Right lung (tissue), 10 donors: ENCODE measurements around the gene STX17. TPM values are rescaled to one million over a fixed set of nuclear protein-coding genes. Genes with fewer than 3 reads are reported as not detected.
"Not testable (repeated sequence)": the region's sequence is repeated elsewhere in the genome, so short reads cannot be mapped to it uniquely, and the experiment has no call there.

Experiments
- DNase-seq, 2 donors: peaks; one replicate each; pipeline ENCODE4 v3.0.0-alpha.2; 2013
- long read RNA-seq, 8 donors: transcript quantifications; one replicate each; lab custom pipeline, GENCODE V29; 2026
- polyA plus RNA-seq, 5 donors: library from polyadenylated mRNA; unstranded; fragments of 120-200 nt; gene quantifications; one replicate each; pipeline versions ENCODE4 v1.2.1 to v1.2.3, GENCODE V29; 2013; ENCODE audit warnings: inconsistent platforms in 1 of 5, low replicate concordance in 1 of 5; ENCODE audit not compliant: insufficient read length in 5 of 5, insufficient read depth in 1 of 5

The STX17 gene
- 10 to 100 TPM; 26.1 to 44.4 (median 41.0) TPM for polyA plus RNA-seq
- long read RNA-seq, donor 1, transcript STX17-209 (2 exons, 858 nt): major isoform, 7 of 19 reads
- long read RNA-seq, donor 1, transcript STX17-201 (8 exons, 2,713 nt): minor isoform, 6 of 19 reads
- long read RNA-seq, donor 1, partial matches to known transcripts: 6 of 19 reads
- long read RNA-seq, donor 1, other reads (novel, unspliced or antisense): 0 of 19 reads
- long read RNA-seq, donor 2, transcript STX17-201 (8 exons, 2,713 nt): major isoform, 6 of 7 reads
- long read RNA-seq, donor 2, partial matches to known transcripts: 0 of 7 reads
- long read RNA-seq, donor 2, other reads (novel, unspliced or antisense): 0 of 7 reads
- long read RNA-seq, donor 3, transcript STX17-209 (2 exons, 858 nt): major isoform, 5 of 6 reads
- long read RNA-seq, donor 3, partial matches to known transcripts: 0 of 6 reads
- long read RNA-seq, donor 3, other reads (novel, unspliced or antisense): 0 of 6 reads
- long read RNA-seq, donor 4, partial matches to known transcripts: 6 of 12 reads
- long read RNA-seq, donor 4, other reads (novel, unspliced or antisense): 0 of 12 reads
- long read RNA-seq, donor 5, transcript STX17-201 (8 exons, 2,713 nt): major isoform, 7 of 17 reads
- long read RNA-seq, donor 5, partial matches to known transcripts: 6 of 17 reads
- long read RNA-seq, donor 5, other reads (novel, unspliced or antisense): 0 of 17 reads
- long read RNA-seq, donor 6, transcript STX17-209 (2 exons, 858 nt): major isoform, 6 of 10 reads
- long read RNA-seq, donor 6, partial matches to known transcripts: 0 of 10 reads
- long read RNA-seq, donor 6, other reads (novel, unspliced or antisense): 0 of 10 reads
- long read RNA-seq, donor 7, transcript STX17-201 (8 exons, 2,713 nt): major isoform, 6 of 16 reads
- long read RNA-seq, donor 7, transcript STX17-209 (2 exons, 858 nt): minor isoform, 5 of 16 reads
- long read RNA-seq, donor 7, partial matches to known transcripts: 5 of 16 reads
- long read RNA-seq, donor 7, other reads (novel, unspliced or antisense): 0 of 16 reads
- long read RNA-seq, donor 8, transcript STX17-201 (8 exons, 2,713 nt): major isoform, 6 of 8 reads
- long read RNA-seq, donor 8, partial matches to known transcripts: 0 of 8 reads
- long read RNA-seq, donor 8, other reads (novel, unspliced or antisense): 0 of 8 reads

DNA sequence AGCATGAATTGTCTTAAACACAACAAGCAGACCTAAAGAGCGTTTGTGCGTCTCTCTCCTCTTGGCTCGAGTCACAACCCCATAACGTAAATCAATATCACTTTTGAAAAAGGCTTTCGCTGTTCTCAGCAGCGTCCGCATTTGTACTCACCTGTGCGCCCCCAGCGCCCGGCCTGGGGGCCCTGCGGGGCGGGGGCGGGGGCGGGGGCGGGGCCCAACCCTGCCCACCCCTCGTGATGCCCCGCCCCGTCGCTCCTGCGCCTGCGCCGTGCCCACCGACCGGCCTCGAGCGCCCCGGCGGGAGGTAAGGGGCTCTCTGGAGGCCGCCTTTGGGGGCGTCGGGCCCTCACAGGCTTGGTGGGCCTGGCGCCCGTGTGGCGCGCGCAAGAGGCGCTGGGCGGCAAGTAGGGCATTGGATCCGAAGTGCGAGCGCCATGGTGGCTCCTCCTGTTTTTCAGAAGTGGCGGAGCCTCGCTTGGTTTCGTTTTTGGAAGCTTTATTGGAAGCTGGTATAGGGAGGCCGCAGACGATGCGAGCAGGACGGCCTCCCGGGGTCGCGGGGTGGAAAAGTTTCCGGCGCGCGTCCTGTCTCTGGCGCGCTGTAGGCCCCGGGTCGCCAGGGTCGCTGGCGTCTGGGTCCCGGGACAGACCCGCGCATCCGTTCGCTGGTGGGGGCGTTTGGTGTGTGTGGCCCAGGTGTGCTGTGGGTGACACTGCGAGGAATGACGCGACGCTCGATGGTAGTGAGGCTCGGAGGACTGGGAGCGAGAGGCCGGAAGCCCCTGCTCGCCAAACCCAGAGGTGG, at the start of gene STX17:
Gene STX17 (plus strand): TSS at position 252 of the 805 bp plus-strand sequence. CDS start 8,586 bp downstream, outside the sequence.
- DNase-seq: peak; percentile 83 to 88

GRCh38 chr9:99857576-99857975, 48.9 kb upstream of the STX17 start:
- not testable (repeated sequence) for DNase-seq

DNA sequence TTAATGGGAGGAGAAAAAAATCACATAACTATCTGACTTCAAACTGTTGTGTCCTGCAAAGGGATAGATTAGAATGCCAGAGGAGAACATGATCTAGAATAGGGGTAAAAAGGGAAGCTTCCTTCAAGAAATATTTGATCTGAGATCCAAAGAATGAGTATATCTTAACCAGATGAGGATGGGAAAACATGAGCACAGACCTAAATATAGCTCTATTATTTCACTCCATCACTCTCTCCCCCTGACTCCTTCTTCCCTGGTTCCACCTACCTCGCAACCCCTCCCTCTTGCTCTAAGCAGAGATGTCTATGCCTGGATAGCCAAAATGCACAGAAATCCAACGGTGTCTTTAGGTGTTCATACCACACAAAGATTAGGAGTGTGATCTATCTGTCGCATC, 48.4 kb upstream of the STX17 start:
- no peak for DNase-seq

DNA sequence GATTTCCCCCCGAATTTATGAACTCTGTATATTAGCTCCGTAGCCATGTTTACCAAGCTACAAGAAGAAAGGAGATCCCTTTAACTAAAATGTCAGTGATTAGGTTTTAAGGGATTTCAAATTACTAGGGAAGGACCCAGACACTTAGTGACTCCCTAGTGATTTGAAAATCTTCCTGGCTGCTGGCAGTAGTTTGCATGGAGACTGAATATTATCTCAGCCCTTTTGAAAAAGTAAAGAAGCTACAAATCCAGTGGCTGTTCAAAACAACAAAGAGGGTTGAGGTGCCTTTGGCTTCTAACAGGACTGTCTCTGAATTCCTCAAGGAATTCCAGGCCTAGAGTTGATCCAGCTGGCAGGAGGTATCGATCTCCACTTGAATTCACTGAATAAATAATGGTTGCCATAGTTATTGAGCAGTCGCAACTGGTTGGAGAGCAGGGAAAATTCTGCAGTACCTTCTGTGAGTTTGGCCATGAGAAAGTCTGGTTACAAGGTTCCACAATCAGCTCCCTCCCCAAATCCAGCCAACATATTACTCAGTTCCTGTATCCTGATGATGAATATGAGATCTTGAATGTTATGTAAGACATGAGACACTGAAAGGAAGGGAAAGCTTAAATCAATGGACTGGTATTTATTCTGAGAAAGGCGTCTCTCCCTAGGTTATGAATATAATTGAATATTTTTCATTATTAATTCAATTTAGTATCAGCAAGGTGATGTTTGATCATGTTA, 47.0 kb upstream of the STX17 start:
- no peak for DNase-seq

DNA sequence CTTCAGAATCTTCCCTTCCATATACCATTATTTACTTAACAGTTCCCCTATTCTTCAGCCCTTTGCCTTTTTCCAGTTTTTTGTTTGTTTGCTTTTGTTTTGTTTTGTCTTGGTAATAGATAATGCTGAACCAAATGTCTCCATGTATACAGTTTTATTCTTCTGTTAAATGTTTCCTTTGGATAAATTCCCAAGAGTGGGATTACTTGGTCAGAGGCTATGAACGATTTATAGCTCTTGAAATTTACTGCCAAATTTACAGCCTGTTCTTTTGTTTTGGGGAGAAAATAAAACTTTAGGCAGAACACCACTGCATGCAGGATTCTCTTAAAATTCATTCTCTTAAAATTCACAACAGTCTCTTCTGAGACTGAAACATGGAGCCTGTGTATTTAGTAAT, 46.2 kb upstream of the STX17 start:
- no peak for DNase-seq

DNA sequence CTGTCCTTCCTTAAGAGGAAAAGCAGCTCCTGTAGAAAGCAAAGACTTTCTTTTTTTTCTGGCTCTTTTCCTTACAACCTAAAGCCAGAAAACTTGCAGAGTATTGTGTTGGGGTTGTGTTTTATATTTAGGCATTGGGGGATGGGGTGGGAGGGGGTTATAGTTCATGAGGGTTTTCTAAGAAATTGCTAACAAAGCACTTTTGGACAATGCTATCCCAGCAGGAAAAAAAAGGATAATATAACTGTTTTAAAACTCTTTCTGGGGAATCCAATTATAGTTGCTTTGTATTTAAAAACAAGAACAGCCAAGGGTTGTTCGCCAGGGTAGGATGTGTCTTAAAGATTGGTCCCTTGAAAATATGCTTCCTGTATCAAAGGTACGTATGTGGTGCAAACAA, 42.5 kb upstream of the STX17 start:
- DNase-seq: no peak

DNA sequence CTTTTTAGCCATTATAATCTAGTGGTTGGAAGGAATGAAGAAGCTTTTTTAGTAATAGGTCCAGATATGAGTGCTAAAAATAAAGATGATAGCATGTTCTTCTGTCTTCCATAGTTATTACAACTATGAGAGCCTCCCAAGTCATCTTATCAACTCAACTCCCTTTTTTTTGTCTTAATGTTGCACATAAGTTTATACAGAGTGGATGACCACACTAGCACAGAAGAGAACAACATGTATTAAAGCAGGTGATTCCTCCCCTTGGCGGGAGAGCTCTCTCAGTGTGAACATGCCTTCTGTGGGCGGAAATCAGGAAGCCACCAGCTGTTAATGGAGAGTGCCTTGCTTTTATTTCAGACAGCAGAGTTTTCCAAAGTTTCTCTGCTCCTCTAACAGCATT, 40.1 kb upstream of the STX17 start:
- no peak for DNase-seq

GRCh38 chr9:99867536-99867935, 38.9 kb upstream of the STX17 start:
- no peak for DNase-seq

- DNase-seq: no peak
Observed at GRCh38 chr9:99867968-99868367, 38.5 kb upstream of the STX17 start.

DNA sequence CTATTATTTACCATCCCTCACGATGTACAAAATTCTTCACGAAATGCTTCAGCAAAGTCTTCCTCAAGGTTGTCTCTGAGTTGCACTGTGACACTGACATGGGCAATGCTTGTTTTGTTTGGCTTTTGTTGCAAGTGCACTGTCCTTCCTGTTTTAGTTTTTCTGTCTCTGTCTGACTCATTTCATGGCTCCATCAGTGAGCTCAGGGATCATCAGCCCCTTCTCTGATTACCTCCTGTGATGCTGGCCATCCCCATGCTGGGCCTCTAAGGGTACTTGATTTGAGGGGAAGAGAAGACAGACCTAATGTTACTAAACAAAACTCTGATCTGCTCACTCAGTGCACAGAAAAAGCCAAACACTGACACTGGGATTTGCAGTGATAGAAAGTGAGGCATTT, 37.6 kb upstream of the STX17 start:
- DNase-seq: no peak

DNA sequence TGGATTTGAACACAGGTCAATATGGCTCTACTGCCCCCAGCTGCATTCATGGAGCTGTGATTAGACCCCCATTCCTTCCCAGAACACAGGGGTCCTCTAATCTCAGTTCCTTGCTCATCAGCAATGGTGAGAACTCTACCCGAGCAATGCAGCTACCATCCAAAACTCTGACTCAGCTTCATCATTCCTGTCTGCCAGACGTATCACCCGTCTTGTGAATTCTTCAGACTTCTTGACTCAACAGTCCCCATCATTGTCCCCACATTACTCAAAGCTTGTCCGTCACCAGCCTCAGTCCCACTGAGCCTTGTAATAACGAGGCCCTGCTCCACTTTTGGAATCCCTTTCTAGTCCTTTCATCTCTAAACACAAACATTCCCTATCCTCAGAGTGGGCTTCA, 36.3 kb upstream of the STX17 start:
- no peak for DNase-seq

GRCh38 chr9:99873531-99873930, 32.9 kb upstream of the STX17 start:
- no peak for DNase-seq

DNA sequence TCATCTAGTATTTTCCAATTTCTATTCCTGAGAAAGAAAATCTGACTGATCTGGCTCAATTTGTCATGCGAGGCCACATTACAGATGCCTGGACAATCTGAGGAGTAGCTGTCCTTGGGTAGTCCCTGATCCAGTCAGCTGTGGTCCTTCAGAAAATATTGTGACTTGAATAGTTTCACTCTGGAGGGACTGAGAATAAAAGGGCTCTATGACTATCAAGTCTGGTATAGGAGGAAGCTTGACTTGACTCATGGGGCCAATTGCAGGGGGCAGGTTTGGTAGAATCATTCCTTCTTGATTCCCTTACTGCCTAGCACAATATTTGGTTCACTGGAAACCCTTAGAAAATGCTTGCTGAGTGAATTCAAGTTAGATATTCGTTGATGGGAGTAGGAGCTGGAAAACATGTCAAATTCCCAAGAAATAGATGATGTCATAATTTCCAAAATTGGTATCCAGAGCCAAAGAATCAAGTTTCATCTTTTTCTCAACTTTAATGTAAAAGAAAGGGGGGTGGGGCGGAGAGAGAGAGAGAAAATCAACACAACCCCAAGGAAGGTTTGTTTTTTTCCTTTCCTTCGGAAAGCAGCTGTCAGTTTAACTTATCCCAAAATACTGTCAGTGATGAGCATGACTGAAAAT, 32.4 kb upstream of the STX17 start:
- DNase-seq: no peak

DNA sequence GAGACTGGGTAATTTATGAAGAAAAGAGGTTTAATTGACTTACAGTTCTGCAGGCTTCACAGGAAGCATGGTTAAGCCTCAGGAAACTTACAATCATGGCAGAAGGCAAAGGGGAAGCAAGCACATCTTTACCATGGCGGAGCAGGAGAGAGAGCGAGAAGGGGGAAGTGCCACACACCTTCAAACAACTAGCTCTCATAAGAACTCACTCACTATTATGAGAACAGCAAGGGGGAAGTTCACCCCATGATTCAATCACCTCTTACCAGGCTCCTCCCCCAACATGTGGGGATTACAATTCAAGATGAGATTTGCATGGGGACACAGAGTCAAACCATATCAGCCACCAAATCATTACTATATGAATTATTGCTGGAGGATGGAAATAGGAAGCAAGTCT, 30.3 kb upstream of the STX17 start:
- DNase-seq: no peak

GRCh38 chr9:99878651-99879050, 27.8 kb upstream of the STX17 start:
- no peak for DNase-seq

DNA sequence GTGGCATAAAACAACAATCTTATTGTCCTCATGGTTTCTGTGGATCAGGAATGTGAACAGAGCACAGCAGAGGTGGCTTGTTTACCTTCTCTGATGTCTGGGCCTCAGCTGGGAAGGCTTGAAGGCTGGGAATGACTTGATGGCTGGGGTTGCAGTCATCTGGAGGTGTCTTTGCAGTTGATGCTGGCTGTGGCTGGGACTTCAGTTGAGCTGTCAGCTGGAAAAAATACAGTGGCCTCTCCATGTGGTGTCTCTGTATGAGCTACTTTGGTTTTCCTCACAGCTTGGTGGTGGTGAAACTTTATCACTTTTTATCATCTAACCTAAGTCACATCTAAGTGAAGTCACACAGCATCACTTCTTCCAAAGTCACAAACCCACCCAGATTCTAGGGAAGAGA, 24.7 kb upstream of the STX17 start:
- DNase-seq: no peak

DNA sequence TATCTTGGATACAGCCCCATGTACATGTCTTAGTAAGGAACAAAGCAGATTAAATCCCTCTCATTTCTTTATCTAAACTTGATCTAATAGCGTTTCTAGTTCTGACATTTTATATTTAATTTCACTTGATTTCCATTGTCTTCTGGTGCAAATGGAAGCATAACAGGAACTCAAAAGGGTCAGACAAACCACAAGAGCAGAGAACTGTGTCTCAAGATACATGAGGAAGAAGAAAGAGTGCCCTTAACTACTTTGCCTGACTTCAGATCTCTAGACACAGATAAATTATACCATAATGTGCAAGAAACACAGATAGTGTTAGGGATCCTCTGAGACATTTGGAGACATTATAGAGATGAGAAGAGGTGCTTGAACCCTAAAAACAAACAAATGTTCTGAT, 20.7 kb upstream of the STX17 start:
- DNase-seq: no peak

DNA sequence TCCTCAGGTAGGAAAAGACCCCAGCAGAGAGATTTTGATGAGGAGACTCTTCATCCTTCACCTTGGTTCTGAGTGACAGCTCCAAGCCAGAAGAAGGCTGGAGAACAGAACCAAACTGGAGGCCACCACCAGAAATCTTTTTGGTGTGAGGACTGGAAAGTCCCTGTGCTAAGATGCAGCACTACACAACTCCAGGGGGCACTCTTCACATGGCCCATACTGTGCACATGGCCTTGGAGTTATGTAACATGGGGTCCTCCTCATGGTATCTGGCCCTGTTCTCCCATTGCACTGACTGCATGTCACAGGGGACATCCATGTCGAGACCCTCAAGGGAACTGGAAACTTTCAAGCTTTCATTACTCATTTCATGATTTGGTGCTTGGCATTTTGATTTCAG, 17.3 kb upstream of the STX17 start:
- DNase-seq: no peak

DNA sequence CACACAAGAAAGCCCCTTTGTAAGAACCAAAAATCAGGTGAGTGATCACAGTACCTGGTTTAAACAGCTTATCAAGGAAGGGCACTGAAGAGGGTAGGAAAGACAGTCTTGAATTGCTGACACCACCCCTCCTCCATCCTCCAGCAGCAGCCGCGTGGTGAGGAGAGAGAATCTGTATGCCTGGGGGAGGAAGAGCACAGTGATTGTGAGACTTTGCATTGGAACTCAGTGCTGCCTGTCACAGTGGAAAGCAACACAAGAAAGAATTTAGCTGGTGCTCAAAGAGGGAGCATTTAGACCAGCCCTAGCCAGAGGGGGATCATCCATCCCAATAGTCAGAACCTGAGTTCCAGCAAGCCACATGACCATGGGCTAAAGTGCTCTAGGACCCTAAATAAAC, 11.6 kb upstream of the STX17 start:
- DNase-seq: no peak

- no peak for DNase-seq
Observed at GRCh38 chr9:99895510-99895909, 10.9 kb upstream of the STX17 start.
